C1 segment of cervical spinal cord (tissue), 14 donors: ENCODE data around the gene GLO1.

Experiments used
- DNase-seq, 14 donors: peaks; one replicate each; lab custom pipeline; 2025; lab: John Stamatoyannopoulos, UW

Gene GLO1

GRCh38 chr6:38702558-38703397 is at the start of gene GLO1:
TSS of gene GLO1 (minus strand) at chr6:38703145. CDS start at chr6:38703054, 91 bp downstream.
- peak; percentile 53 to 98 (median 94) for DNase-seq

GRCh38 chr6:38750968-38751615 is 48.1 kb upstream of the GLO1 start:
- no peak for DNase-seq

GRCh38 chr6:38749473-38749872 is 46.5 kb upstream of the GLO1 start:
- no peak for DNase-seq

- DNase-seq, result no peak
Measured at GRCh38 chr6:38739532-38739931, 36.6 kb upstream of the GLO1 start.

- DNase-seq, result no peak
Measured at GRCh38 chr6:38738261-38738660, 35.3 kb upstream of the GLO1 start.

- DNase-seq, result no peak
Measured at GRCh38 chr6:38736951-38737350, 34.0 kb upstream of the GLO1 start.

- DNase-seq, result peak in 1 of 14 donors; percentile 66
Measured at GRCh38 chr6:38730140-38730862, 27.4 kb upstream of the GLO1 start.

GRCh38 chr6:38728203-38728602 is 25.3 kb upstream of the GLO1 start:
- no peak for DNase-seq

- DNase-seq, result no peak
Measured at GRCh38 chr6:38725414-38726183, 22.7 kb upstream of the GLO1 start.

- no peak for DNase-seq
Measured at GRCh38 chr6:38724343-38724742, 21.4 kb upstream of the GLO1 start.

- DNase-seq, result no peak
Measured at GRCh38 chr6:38723783-38724182, 20.8 kb upstream of the GLO1 start.

GRCh38 chr6:38722727-38723334 is 19.9 kb upstream of the GLO1 start:
- no peak for DNase-seq

GRCh38 chr6:38722038-38722437 is 19.1 kb upstream of the GLO1 start:
- no peak for DNase-seq

GRCh38 chr6:38720295-38720694 is 17.4 kb upstream of the GLO1 start:
- DNase-seq, result no peak

GRCh38 chr6:38719358-38719757 is 16.4 kb upstream of the GLO1 start:
- DNase-seq, result no peak

- DNase-seq, result no peak
Measured at GRCh38 chr6:38716825-38717224, 13.9 kb upstream of the GLO1 start.

- DNase-seq, result no peak
Measured at GRCh38 chr6:38715016-38715689, 12.2 kb upstream of the GLO1 start, which contains the start of gene DNAH8. TSS of gene DNAH8 (plus strand) at chr6:38715311. CDS start at chr6:38722810, 7,499 bp downstream.

GRCh38 chr6:38714239-38715015 is 11.5 kb upstream of the GLO1 start:
- no peak for DNase-seq

- DNase-seq, result no peak
Measured at GRCh38 chr6:38713812-38714211, 10.9 kb upstream of the GLO1 start.

- DNase-seq, result no peak
Measured at GRCh38 chr6:38708496-38708895, 5.6 kb upstream of the GLO1 start.
